Activated CD8-positive, alpha-beta T cell treated with anti-CD3 and anti-CD28 coated beads, Interleukin-2, amount 10 ng/mL, durations not matched to agents 7 days and 5 days (primary cell): Measurements from ENCODE around the gene MARF1. TPM values are rescaled to one million over a fixed set of nuclear protein-coding genes. Genes with fewer than 3 reads are reported as not detected.
"Not testable (repeated sequence)": the region's sequence is repeated elsewhere in the genome, so short reads cannot be mapped to it uniquely, and the experiment has no call there.

ENCODE experiments used
- ATAC-seq: fragments of 150-1000 bp; cut with Tn5 transposase; one replicate; pipeline ENCODE4 v1.10.0; 2021; ENCODE audit warnings: moderate library complexity
- CTCF ChIA-PET: fragments of 350-600 bp; sonication (Branson Sonifier 250); formaldehyde crosslinking; loops from one replicate; lab custom pipeline; 2021; ENCODE audit warnings: antibody characterized with exemption; lab: Charles Lee
- POLR2A ChIA-PET: fragments of 350-600 bp; sonication (Branson Sonifier 250); formaldehyde crosslinking; loops from one replicate; lab custom pipeline; 2021; ENCODE audit warnings: antibody characterized with exemption; lab: Charles Lee
- DNase-seq: peaks from one replicate; pipeline ENCODE4 v3.0.0-alpha.2; 2020
- H3K27ac Mint-ChIP-seq: one replicate; pipeline ENCODE4 v1.8.0; 2021; ENCODE audit warnings: mild to moderate bottlenecking, mixed read lengths
- H3K27me3 Mint-ChIP-seq: one replicate; pipeline ENCODE4 v1.8.0; 2021; ENCODE audit warnings: low read depth, mixed read lengths
- H3K36me3 Mint-ChIP-seq: one replicate; pipeline ENCODE4 v1.8.0; 2021; ENCODE audit warnings: low read depth, mixed read lengths
- H3K4me1 Mint-ChIP-seq: one replicate; pipeline ENCODE4 v1.8.0; 2021; ENCODE audit warnings: low read depth, mixed read lengths
- H3K4me3 Mint-ChIP-seq: one replicate; pipeline ENCODE4 v1.8.0; 2021; ENCODE audit warnings: mild to moderate bottlenecking, mixed read lengths
- H3K9me3 Mint-ChIP-seq: one replicate; pipeline ENCODE4 v1.8.0; 2022; ENCODE audit warnings: mixed read lengths; ENCODE audit not compliant: insufficient read depth
- total RNA-seq, 2 experiments: library from RNA; stranded (reverse); gene quantifications; one replicate each; pipeline ENCODE4 v1.2.3, GENCODE V29; 2021

MARF1 gene
- total RNA-seq, 2 experiments from 2014 or later, result 62.7 to 64.5 TPM

GRCh38 chr16:15672514-15673167 lies 29.7 kb upstream of the MARF1 start:
- H3K4me1 Mint-ChIP-seq, result peaks cover 57% of the 10 kb centered on the region

DNA sequence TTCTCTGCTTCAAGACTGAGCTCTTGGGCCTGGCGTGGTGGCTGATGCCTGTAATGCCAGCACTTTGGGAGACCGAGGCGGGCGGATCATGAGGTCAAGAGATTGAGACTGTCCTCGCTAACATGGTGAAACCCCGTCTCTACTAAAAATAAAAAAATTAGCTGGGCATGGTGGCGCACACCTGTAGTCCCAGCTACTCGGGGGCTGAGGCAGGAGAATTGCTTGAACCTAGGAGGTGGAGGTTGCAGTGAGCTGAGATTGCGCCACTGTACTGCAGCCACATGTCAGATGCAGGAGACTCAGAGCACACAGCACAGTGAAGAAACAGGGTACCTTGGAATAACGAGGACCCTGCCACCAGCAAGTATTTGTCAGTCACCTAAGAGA lies 29.2 kb upstream of the MARF1 start:
- not testable (repeated sequence) for H3K27me3 Mint-ChIP-seq, DNase-seq, H3K9me3 Mint-ChIP-seq
- peak overlapping the region; percentile 71 for H3K4me3 Mint-ChIP-seq
- H3K36me3 Mint-ChIP-seq, result peaks cover 78% of the 10 kb centered on the region
- peaks cover 57% of the 10 kb centered on the region for H3K4me1 Mint-ChIP-seq
- ATAC-seq, result peak; percentile 10
- peak overlapping the region; percentile 97 for H3K27ac Mint-ChIP-seq
- CTCF ChIA-PET, result interaction anchor here (1.0 to 3.8 kb wide), 5 partner anchors 10 to 29 kb away, joined by 3 to 27 read pairs (median 10); partner anchors contain the start of genes MARF1 and NDE1
- POLR2A ChIA-PET, result interaction anchor here (0.6 to 4.6 kb wide), 5 partner anchors 19 to 41 kb away, joined by 3 to 20 read pairs (median 3); partner anchors contain the start of gene MARF1

More at GRCh38 chr16:15672514-15673167, 29.7 kb upstream of the MARF1 start:
- peak; percentile 95 for ATAC-seq
- no peaks in the 10 kb centered on the region for H3K27me3 Mint-ChIP-seq
- peak; percentile 91 for DNase-seq
- peak overlapping the region; percentile 97 for H3K27ac Mint-ChIP-seq
- peak overlapping the region; percentile 71 for H3K4me3 Mint-ChIP-seq
- H3K9me3 Mint-ChIP-seq, result no peaks in the 10 kb centered on the region
- CTCF ChIA-PET, result interaction anchor here (1.0 to 3.8 kb wide), 5 partner anchors 9 to 30 kb away, joined by 3 to 27 read pairs (median 10); partner anchors contain the start of genes MARF1 and NDE1
- POLR2A ChIA-PET, result interaction anchor here (0.6 to 4.6 kb wide), 6 partner anchors 10 to 223 kb away, joined by 3 to 20 read pairs (median 3); partner anchors contain the start of gene MARF1
- peaks cover 75% of the 10 kb centered on the region for H3K36me3 Mint-ChIP-seq

DNA sequence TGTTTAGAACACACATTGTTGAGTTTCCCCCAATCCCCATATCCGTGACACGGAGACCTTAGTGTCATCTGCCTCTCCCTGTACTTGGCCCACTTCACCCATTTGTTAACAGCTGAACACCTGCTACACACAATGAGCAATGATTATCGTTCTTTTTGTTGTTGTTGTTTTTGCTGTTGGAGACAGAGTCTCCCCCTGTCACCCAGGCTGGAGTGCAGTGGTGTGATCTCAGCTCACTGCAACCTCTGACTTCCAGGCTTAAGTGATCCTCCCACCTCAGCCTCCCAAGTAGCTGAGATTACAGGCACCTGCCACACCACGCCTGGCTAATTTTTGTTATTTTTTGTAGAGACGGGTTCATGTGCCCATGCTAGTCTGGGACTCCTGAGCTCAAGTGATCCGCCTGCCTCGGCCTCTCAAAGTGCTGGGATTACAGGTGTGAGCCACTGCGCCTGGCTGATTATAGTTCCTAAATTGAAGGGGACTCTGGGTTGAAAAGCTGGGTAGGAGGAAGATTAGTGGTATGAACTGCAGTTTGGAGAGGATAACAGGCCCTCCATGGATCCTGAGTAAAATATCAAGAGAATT lies 28.7 kb upstream of the MARF1 start:
- peak overlapping the region; percentile 97 for H3K27ac Mint-ChIP-seq
- no peak overlapping the region for H3K4me3 Mint-ChIP-seq
- ATAC-seq (no peak), DNase-seq (no peak)
- H3K36me3 Mint-ChIP-seq, result peaks cover 75% of the 10 kb centered on the region
- peaks cover 57% of the 10 kb centered on the region for H3K4me1 Mint-ChIP-seq
- ChIA-PET POLR2A (interaction anchor here (0.6 to 4.6 kb wide), 5 partner anchors 19 to 41 kb away, joined by 3 to 20 read pairs (median 3); partner anchors contain the start of gene MARF1), CTCF (interaction anchor here (1.0 to 3.8 kb wide), 6 partner anchors 10 to 29 kb away, joined by 3 to 27 read pairs (median 8); partner anchors contain the start of genes MARF1 and NDE1)
- no peaks in the 10 kb centered on the region for H3K9me3 Mint-ChIP-seq
- H3K27me3 Mint-ChIP-seq, result no peaks in the 10 kb centered on the region

GRCh38 chr16:15667091-15667742 lies 24.3 kb upstream of the MARF1 start:
- peaks cover 59% of the 10 kb centered on the region for H3K36me3 Mint-ChIP-seq
- no peak for ATAC-seq
- peaks cover 25% of the 10 kb centered on the region for H3K4me1 Mint-ChIP-seq
- POLR2A ChIA-PET, result interaction anchor here (0.6 kb wide), 1 partner anchor 14 kb away, joined by 6 read pairs; no protein-coding TSS in a partner anchor
- DNase-seq, result no peak
- no peaks in the 10 kb centered on the region for H3K27me3 Mint-ChIP-seq
- no peak overlapping the region for H3K4me3 Mint-ChIP-seq
- no peak overlapping the region for H3K27ac Mint-ChIP-seq
- H3K9me3 Mint-ChIP-seq, result no peaks in the 10 kb centered on the region
- CTCF ChIA-PET, result interaction anchor here (1.2 kb wide), 1 partner anchor 25 kb away, joined by 3 read pairs; no protein-coding TSS in a partner anchor

DNA sequence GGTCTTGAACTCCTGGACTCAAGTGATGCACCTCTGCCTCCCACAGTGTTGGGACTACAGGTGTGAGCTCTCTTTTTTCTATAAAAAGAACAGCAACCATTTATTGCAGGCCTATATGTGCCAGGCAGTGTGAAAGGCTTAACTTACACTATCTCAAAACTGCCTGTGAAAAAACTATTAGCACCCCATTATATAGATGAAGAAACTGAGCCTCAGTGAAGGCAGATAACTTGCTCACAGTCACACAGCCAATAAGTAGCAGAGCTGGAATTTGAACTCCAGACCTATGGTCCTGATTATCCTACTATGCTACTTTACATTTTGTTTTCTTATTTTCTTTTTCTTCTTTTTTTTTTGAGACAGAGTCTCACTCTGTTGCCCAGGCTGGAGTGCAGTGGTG lies 22.2 kb upstream of the MARF1 start:
- H3K4me3 Mint-ChIP-seq, result no peak overlapping the region
- peaks cover 56% of the 10 kb centered on the region for H3K36me3 Mint-ChIP-seq

GRCh38 chr16:15660203-15660601 lies 17.2 kb upstream of the MARF1 start:
- Mint-ChIP-seq H3K9me3 (no peaks in the 10 kb centered on the region), H3K27me3 (no peaks in the 10 kb centered on the region), H3K27ac (peak overlapping the region; percentile 48), H3K36me3 (peaks cover 59% of the 10 kb centered on the region), H3K4me1 (peaks cover 47% of the 10 kb centered on the region), H3K4me3 (no peak overlapping the region)
- ATAC-seq (no peak), DNase-seq (no peak)
- POLR2A ChIA-PET, result interaction anchor here (0.6 to 2.6 kb wide), 3 partner anchors 9 to 18 kb away, joined by 3 to 11 read pairs (median 3); partner anchors contain the start of gene MARF1
- CTCF ChIA-PET, result interaction anchor here (1.1 to 3.5 kb wide), 3 partner anchors 9 to 17 kb away, joined by 3 to 17 read pairs (median 4); partner anchors contain the start of gene MARF1

More for the DNA sequence above, 22.2 kb upstream of the MARF1 start:
- ATAC-seq, result no peak
- CTCF ChIA-PET, result interaction anchor here (0.9 to 1.4 kb wide), 2 partner anchors 14 to 23 kb away, joined by 3 read pairs; partner anchors contain the start of gene MARF1
- Mint-ChIP-seq H3K27ac (no peak overlapping the region), H3K9me3 (no peaks in the 10 kb centered on the region), H3K27me3 (no peaks in the 10 kb centered on the region), H3K4me1 (peaks cover 21% of the 10 kb centered on the region)
- DNase-seq, result no peak
- POLR2A ChIA-PET, result no interaction called here

DNA sequence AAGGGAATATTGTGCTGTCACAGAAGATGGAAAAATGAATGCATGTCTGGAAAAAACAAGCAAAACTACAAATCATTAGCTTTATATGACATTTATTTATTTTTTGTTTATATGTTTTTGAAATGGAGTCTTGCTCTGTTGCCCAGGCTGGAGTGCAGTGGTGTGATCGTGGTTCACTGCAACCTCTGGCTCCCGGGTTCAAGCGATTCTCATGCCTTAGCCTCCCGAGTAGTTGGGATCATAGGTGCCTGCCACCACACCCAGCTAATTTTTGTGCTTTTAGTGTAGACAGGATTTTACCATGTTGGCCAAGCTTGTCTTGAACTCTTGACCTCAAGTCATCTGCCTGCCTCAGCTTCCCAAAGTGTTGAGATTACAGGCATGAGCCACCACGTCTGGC lies 15.6 kb upstream of the MARF1 start:
- H3K27ac Mint-ChIP-seq, result peak overlapping the region; percentile 90
- DNase-seq, result no peak
- no peaks in the 10 kb centered on the region for H3K9me3 Mint-ChIP-seq
- ChIA-PET POLR2A (interaction anchor here (0.6 to 2.6 kb wide), 5 partner anchors 9 to 247 kb away, joined by 3 to 11 read pairs (median 7); partner anchors contain the start of genes MARF1 and NDE1), CTCF (interaction anchor here (0.6 to 3.5 kb wide), 5 partner anchors 7 to 46 kb away, joined by 3 to 17 read pairs (median 4); partner anchors contain the start of gene MARF1)
- H3K27me3 Mint-ChIP-seq, result no peaks in the 10 kb centered on the region
- H3K4me3 Mint-ChIP-seq, result peak overlapping the region; percentile 36
- peaks cover 65% of the 10 kb centered on the region for H3K36me3 Mint-ChIP-seq
- H3K4me1 Mint-ChIP-seq, result peaks cover 53% of the 10 kb centered on the region
- ATAC-seq, result no peak

- peaks cover 56% of the 10 kb centered on the region for H3K4me1 Mint-ChIP-seq
- no peaks in the 10 kb centered on the region for H3K27me3 Mint-ChIP-seq
- ChIA-PET CTCF (interaction anchor here (0.6 to 3.5 kb wide), 4 partner anchors 13 to 46 kb away, joined by 3 to 17 read pairs (median 4); partner anchors contain the start of gene MARF1), POLR2A (interaction anchor here (0.6 to 2.6 kb wide), 5 partner anchors 8 to 247 kb away, joined by 3 to 11 read pairs (median 7); partner anchors contain the start of genes MARF1 and NDE1)
- H3K4me3 Mint-ChIP-seq, result no peak overlapping the region
- H3K36me3 Mint-ChIP-seq, result peaks cover 66% of the 10 kb centered on the region
- DNase-seq, result no peak
- H3K9me3 Mint-ChIP-seq, result no peaks in the 10 kb centered on the region
- peak overlapping the region; percentile 90 for H3K27ac Mint-ChIP-seq
- ATAC-seq, result no peak
Measured at GRCh38 chr16:15658149-15658548, 15.2 kb upstream of the MARF1 start.

DNA sequence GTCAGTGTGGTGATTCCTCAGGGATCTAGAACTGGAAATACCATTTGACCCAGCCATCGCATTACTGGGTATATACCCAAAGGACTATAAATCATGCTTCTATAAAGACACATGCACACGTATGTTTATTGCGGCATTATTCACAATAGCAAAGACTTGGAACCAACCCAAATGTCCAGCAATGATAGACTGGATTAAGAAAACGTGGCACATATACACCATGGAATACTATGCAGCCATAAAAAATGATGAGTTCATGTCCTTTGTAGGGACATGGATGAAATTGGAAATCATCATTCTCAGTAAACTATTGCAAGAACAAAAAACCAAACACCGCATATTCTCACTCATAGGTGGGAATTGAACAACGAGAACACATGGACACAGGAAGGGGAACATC lies 12.6 kb upstream of the MARF1 start:
- Mint-ChIP-seq H3K36me3 (peaks cover 66% of the 10 kb centered on the region), H3K4me1 (peaks cover 57% of the 10 kb centered on the region)
- CTCF ChIA-PET, H3K27me3 Mint-ChIP-seq, H3K27ac Mint-ChIP-seq, H3K4me3 Mint-ChIP-seq, H3K9me3 Mint-ChIP-seq, DNase-seq, POLR2A ChIA-PET, ATAC-seq: not testable (repeated sequence)

- CTCF ChIA-PET, result interaction anchor here (0.7 kb wide), 1 partner anchor 141 kb away, joined by 3 read pairs; no protein-coding TSS in a partner anchor
- H3K4me1 Mint-ChIP-seq, result peaks cover 54% of the 10 kb centered on the region
- POLR2A ChIA-PET, result interaction anchor here (0.8 to 1.1 kb wide), 2 partner anchors 11 to 12 kb away, joined by 3 read pairs; no protein-coding TSS in a partner anchor
Measured at GRCh38 chr16:15654591-15654990, 11.6 kb upstream of the MARF1 start.

More at GRCh38 chr16:15654591-15654990, 11.6 kb upstream of the MARF1 start:
- Mint-ChIP-seq H3K9me3 (no peaks in the 10 kb centered on the region), H3K27ac (no peak overlapping the region), H3K4me3 (no peak overlapping the region), H3K27me3 (no peaks in the 10 kb centered on the region), H3K36me3 (peaks cover 65% of the 10 kb centered on the region)
- no peak for DNase-seq
- ATAC-seq, result no peak
